IMR-90 (cell line): ENCODE results near the gene CDC42EP4. TPM values are rescaled to one million over a fixed set of nuclear protein-coding genes. Genes with fewer than 3 reads are reported as not detected.

Experiments
- ATAC-seq: fragments of 200-7000 bp; cut with Tn5 transposase; 2 replicates; pipeline ENCODE4 v1.9.1; 2020; ENCODE audit warnings: low read depth, mild to moderate bottlenecking, moderate library complexity
- BruUV-seq: library from RNA; stranded (reverse); fragments of 400-500 nt; replicated peaks from 2 replicates; lab custom pipeline; 2021; lab: Mats Ljungman, UMichigan
- CTCF ChIA-PET: fragments of 300-600 bp; formaldehyde crosslinking; extraction: SDS; loops from one replicate; lab custom pipeline; 2021; ENCODE audit warnings: antibody characterized with exemption; lab: Yijun Ruan, JAX
- POLR2A ChIA-PET: fragments of 300-600 bp; sonication (Branson Sonifier 250); formaldehyde crosslinking; loops from one replicate; lab custom pipeline; 2022; ENCODE audit warnings: antibody characterized with exemption; ENCODE audit not compliant: unreplicated experiment; lab: Charles Lee
- DNase-seq: peaks from one replicate; pipeline ENCODE4 v3.0.0; 2013
- H2AFZ ChIP-seq: replicated peaks from 2 replicates; pipeline ENCODE3; 2013; ENCODE audit warnings: low read length, mild to moderate bottlenecking; ENCODE audit not compliant: poor library complexity
- H2AK5ac ChIP-seq: 2 replicates; pipeline ENCODE4 v1.6.1; 2013; ENCODE audit warnings: low read depth, low read length, inconsistent platforms
- H2AK9ac ChIP-seq: replicated peaks from 2 replicates; pipeline ENCODE3; 2013; ENCODE audit warnings: mild to moderate bottlenecking, low read depth, low read length, moderate library complexity; ENCODE audit not compliant: poor library complexity
- H2BK120ac ChIP-seq: 2 replicates; pipeline ENCODE4 v1.6.1; 2013; ENCODE audit warnings: low read depth, low read length, inconsistent platforms
- H2BK15ac ChIP-seq: 3 replicates; pipeline ENCODE4 v1.6.1; 2013; ENCODE audit warnings: low read depth, low read length, inconsistent platforms
- H2BK20ac ChIP-seq: 2 replicates; pipeline ENCODE4 v1.6.1; 2013; ENCODE audit warnings: low read depth, mild to moderate bottlenecking, inconsistent platforms, low read length, moderate library complexity
- H2BK5ac ChIP-seq: 2 replicates; pipeline ENCODE4 v1.6.1; 2013; ENCODE audit warnings: mild to moderate bottlenecking, low read depth, low read length, inconsistent platforms; ENCODE audit not compliant: poor library complexity, severe bottlenecking
- H3K14ac ChIP-seq: replicated peaks from 2 replicates; pipeline ENCODE4 v1.6.1; 2013; ENCODE audit warnings: low read depth, low read length, inconsistent platforms
- H3K18ac ChIP-seq: 2 replicates; pipeline ENCODE4 v1.6.1; 2013; ENCODE audit warnings: low read depth, low read length, control low read depth
- H3K23ac ChIP-seq: 2 replicates; pipeline ENCODE4 v1.6.1; 2013; ENCODE audit warnings: low read depth, low read length, inconsistent platforms
- H3K27ac ChIP-seq: 2 replicates; pipeline ENCODE4 v1.5.1; 2013; ENCODE audit warnings: mild to moderate bottlenecking, control low read depth, low read length; ENCODE audit not compliant: insufficient read depth
- H3K27me3 ChIP-seq: 2 replicates; pipeline ENCODE4 v1.6.1; 2013; ENCODE audit warnings: low read length; ENCODE audit not compliant: control insufficient read depth, insufficient read depth
- H3K36me3 ChIP-seq: 2 replicates; pipeline ENCODE4 v1.6.1; 2013; ENCODE audit warnings: low read length, mixed read lengths; ENCODE audit not compliant: control insufficient read depth, insufficient read depth
- H3K4ac ChIP-seq: 2 replicates; pipeline ENCODE4 v1.6.1; 2013; ENCODE audit warnings: low read depth, low read length, inconsistent platforms
- H3K4me1 ChIP-seq: 2 replicates; pipeline ENCODE4 v1.6.1; 2013; ENCODE audit warnings: low read length, mixed read lengths; ENCODE audit not compliant: control insufficient read depth, insufficient read depth
- H3K4me2 ChIP-seq: 2 replicates; pipeline ENCODE4 v1.6.1; 2013; ENCODE audit warnings: low read depth, mild to moderate bottlenecking, control low read depth, low read length, moderate library complexity
- H3K4me3 ChIP-seq: 2 replicates; pipeline ENCODE4 v1.5.1; 2013; ENCODE audit warnings: low read depth, mild to moderate bottlenecking, control low read depth, low read length, moderate library complexity; ENCODE audit not compliant: insufficient read depth
- H3K56ac ChIP-seq: 2 replicates; pipeline ENCODE4 v1.6.1; 2013; ENCODE audit warnings: low read length, inconsistent platforms; ENCODE audit not compliant: insufficient read depth; ENCODE audit errors: extremely low read depth
- H3K79me1 ChIP-seq, 2 experiments: 2 replicates each; pipeline ENCODE4 v1.6.1; 2013; ENCODE audit warnings: low read length in 2 of 2, inconsistent platforms in 1 of 2, low read depth in 1 of 2
- H3K9ac ChIP-seq: 2 replicates; pipeline ENCODE4 v1.6.1; 2013; ENCODE audit warnings: low read depth, low read length, control low read depth
- H3K9me1 ChIP-seq: 2 replicates; pipeline ENCODE4 v1.6.1; 2013; ENCODE audit warnings: low read length, inconsistent platforms; ENCODE audit not compliant: insufficient read depth
- H3K9me3 ChIP-seq: 2 replicates; pipeline ENCODE4 v1.6.1; 2013; ENCODE audit warnings: low read length; ENCODE audit not compliant: control insufficient read depth, insufficient read depth
- H4K20me1 ChIP-seq: 2 replicates; pipeline ENCODE4 v1.6.1; 2013; ENCODE audit warnings: low read length, inconsistent platforms; ENCODE audit not compliant: insufficient read depth
- H4K5ac ChIP-seq: 2 replicates; pipeline ENCODE4 v1.6.1; 2013; ENCODE audit warnings: mild to moderate bottlenecking, low read depth, low read length, control low read depth
- H4K8ac ChIP-seq, 2 experiments: 2 replicates each; pipeline ENCODE4 v1.6.1; 2013; ENCODE audit warnings: low read depth in 2 of 2, low read length in 2 of 2, control low read depth in 1 of 2, inconsistent platforms in 1 of 2
- H4K91ac ChIP-seq: 2 replicates; pipeline ENCODE4 v1.6.1; 2013; ENCODE audit warnings: low read depth, low read length, inconsistent platforms; ENCODE audit not compliant: insufficient read depth
- BHLHE40 ChIP-seq: fragments of 150-350 bp; IDR thresholded peaks from 2 replicates; pipeline ENCODE4 v1.6.1; 2016; ENCODE audit warnings: mild to moderate bottlenecking, low read depth, low read length
- CEBPB ChIP-seq: IDR thresholded peaks from 2 replicates; pipeline ENCODE4 v1.6.1; 2012; ENCODE audit warnings: low read depth, low read length, improper control_type of control experiment
- FOS ChIP-seq: fragments of 150-350 bp; IDR thresholded peaks from 2 replicates; pipeline ENCODE4 v1.6.1; 2016; ENCODE audit warnings: low read depth, low read length
- MAZ ChIP-seq: IDR thresholded peaks from 2 replicates; pipeline ENCODE4 v1.6.1; 2012; ENCODE audit warnings: low read depth, mild to moderate bottlenecking, low read length, improper control_type of control experiment, moderate library complexity, borderline replicate concordance
- MXI1 ChIP-seq: IDR thresholded peaks from 2 replicates; pipeline ENCODE4 v1.6.1; 2012; ENCODE audit warnings: low read depth, mild to moderate bottlenecking, low read length, moderate library complexity, borderline replicate concordance
- NFE2L2 ChIP-seq: fragments of 150-350 bp; IDR thresholded peaks from 2 replicates; pipeline ENCODE4 v1.6.1; 2016; ENCODE audit warnings: low read depth, mild to moderate bottlenecking, low read length
- POLR2A ChIP-seq: IDR thresholded peaks from 2 replicates; pipeline ENCODE4 v1.6.1; 2012; ENCODE audit warnings: mild to moderate bottlenecking, low read depth, low read length
- RAD21 ChIP-seq: IDR thresholded peaks from 2 replicates; pipeline ENCODE4 v1.6.1; 2012; ENCODE audit warnings: low read length, improper control_type of control experiment
- RCOR1 ChIP-seq: IDR thresholded peaks from 2 replicates; pipeline ENCODE4 v1.6.1; 2012; ENCODE audit warnings: mild to moderate bottlenecking, low read length, improper control_type of control experiment; ENCODE audit not compliant: insufficient replicate concordance
- RFX5 ChIP-seq: IDR thresholded peaks from 2 replicates; pipeline ENCODE4 v1.8.0; 2012; ENCODE audit warnings: low read depth, mild to moderate bottlenecking, low read length, moderate library complexity
- SMC3 ChIP-seq: fragments of 150-350 bp; IDR thresholded peaks from 2 replicates; pipeline ENCODE4 v1.6.1; 2016; ENCODE audit warnings: low read depth, mild to moderate bottlenecking, antibody characterized with exemption, low read length, moderate library complexity
- WGBS, 2 experiments: methylation state at CpG; one replicate each; pipeline versions ENCODE4 v1.1.5 to v1.1.7; 2013; ENCODE audit warnings: missing lambda C conversion rate in 2 of 2; ENCODE audit not compliant: insufficient read length in 1 of 2; ENCODE audit errors: extremely low coverage in 2 of 2; 5-methylcytosine and 5-hydroxymethylcytosine counted together
- dilution Hi-C: fragments of 300-500 bp; cut with HindIII; formaldehyde crosslinking; loops from one replicate; pipeline ENCODE4 v1.14.3; 2018; ENCODE audit warnings: low sequenced_read_pairs; ENCODE audit not compliant: unreplicated experiment
- in situ Hi-C: fragments of 300-500 bp; cut with MboI; formaldehyde crosslinking; loops from 3 replicates; pipeline ENCODE4 v1.14.3; 2019; ENCODE audit warnings: low sequenced_read_pairs, inconsistent platforms, mixed read lengths
- intact Hi-C: fragments of 100-400 bp; cut with micrococcal nuclease; formaldehyde crosslinking; loops from 2 replicates; pipeline ENCODE4 v1.10.0; 2022
- polyA plus RNA-seq, 3 experiments: library from polyadenylated mRNA; depleted of rRNA; stranded (reverse); fragments of >200 nt; gene quantifications; 2 replicates each; pipeline ENCODE4 v1.2.3, GENCODE V29; 2012; ENCODE audit warnings: low replicate concordance in 1 of 3
- total RNA-seq: library from RNA; depleted of rRNA; stranded (reverse); fragments of >200 nt; gene quantifications from 2 replicates; pipeline ENCODE4 v1.2.3, GENCODE V29; 2012
- TF ChIP-seq, protein P1 (sequence below): conservative IDR thresholded peaks from 2 replicates; pipeline ENCODE4 v1.5.1; 2012; ENCODE audit warnings: mild to moderate bottlenecking, low read depth, low read length, improper control_type of control experiment
- TF ChIP-seq, protein P2 (sequence below): fragments of 150-350 bp; IDR thresholded peaks from 2 replicates; pipeline ENCODE4 v1.6.1; 2017; ENCODE audit warnings: mild to moderate bottlenecking, antibody characterized with exemption, low read length, low read depth
- TF ChIP-seq, protein P3 (sequence below): fragments of 150-350 bp; IDR thresholded peaks from 2 replicates; pipeline ENCODE4 v1.6.1; 2016; ENCODE audit warnings: low read depth, mild to moderate bottlenecking, low read length, moderate library complexity, borderline replicate concordance

CDC42EP4 gene
- total and polyA plus RNA-seq, 2 of the 4 experiments (the other 2 are of a cell fraction) = 14.3 to 25.8 TPM

DNA sequence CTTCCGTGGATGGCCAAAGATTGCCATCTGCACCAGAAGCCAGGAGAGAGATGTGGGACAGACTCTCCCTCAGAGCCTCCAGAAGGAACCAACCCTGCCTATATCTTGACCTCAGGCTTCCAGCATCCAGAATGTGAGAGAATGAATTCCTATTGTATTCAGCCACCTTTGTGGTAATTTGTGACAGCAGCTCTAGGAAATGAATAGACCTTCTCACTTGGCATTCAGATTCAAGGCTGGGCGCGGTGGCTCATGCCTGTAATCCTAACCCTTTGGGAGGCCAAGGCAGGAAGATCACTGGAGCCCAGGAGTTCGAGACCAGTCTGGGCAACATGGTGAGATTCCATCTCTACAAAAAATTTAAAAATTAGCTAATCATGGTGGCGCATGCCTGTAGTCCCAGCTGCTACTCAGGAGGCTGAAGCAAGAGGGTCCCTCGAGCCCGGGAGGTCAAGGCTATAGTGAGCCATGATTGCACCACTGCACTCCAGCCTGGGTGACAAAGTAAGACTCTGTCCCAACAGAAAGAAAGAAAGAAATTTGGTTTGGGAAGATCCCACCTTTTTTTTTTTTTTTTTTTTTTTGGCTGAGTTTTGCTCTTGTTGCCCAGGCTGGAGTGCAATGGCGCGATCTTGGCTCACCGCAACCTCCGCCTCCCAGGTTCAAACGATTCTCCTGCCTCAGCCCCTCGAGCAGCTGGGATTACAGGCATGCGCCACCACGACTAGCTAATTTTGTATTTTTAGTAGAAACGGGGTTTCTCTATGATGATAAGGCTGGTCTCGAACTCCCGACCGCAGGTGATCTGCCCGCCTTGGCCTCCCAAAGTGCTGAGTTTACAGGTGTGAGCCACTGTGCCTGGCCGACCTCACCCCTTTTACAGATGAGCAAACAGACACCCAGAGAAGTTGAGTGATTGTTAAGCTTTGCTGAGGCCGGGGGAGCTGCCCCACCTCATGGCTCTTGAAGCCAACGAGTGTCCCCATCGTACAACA lies 45.9 kb downstream of the CDC42EP4 start:
- Histone ChIP-seq H3K14ac (no peak overlapping the region), H2AK9ac (no peak overlapping the region), H4K5ac (no peak overlapping the region), H4K91ac (no peak overlapping the region), H3K9me1 (peaks cover 3% of the 10 kb centered on the region; the same call in 1 of the 2 replicates), H3K4me1 (no peaks in the 10 kb centered on the region), H3K4me2 (no peak overlapping the region), H2BK15ac (no peak overlapping the region), H3K4ac (no peak overlapping the region), H2BK5ac (no peak overlapping the region), H3K56ac (no peak overlapping the region), H3K79me1 (no peaks in the 10 kb centered on the region), H3K9me3 (peaks cover 3% of the 10 kb centered on the region), H2BK20ac (no peak overlapping the region), H3K36me3 (no peaks in the 10 kb centered on the region), H2AK5ac (no peak overlapping the region), H4K8ac (no peak overlapping the region), H2BK120ac (no peak overlapping the region), H3K4me3 (no peak overlapping the region), H3K23ac (no peak overlapping the region), H3K9ac (no peak overlapping the region), H3K18ac (no peak overlapping the region), H3K27me3 (no peaks in the 10 kb centered on the region), H2AFZ (no peak overlapping the region), H4K20me1 (no peaks in the 10 kb centered on the region), H3K27ac (no peak overlapping the region)
- WGBS, 2 experiments = 93% methylated on average over 3 of the region's 24 CpGs; no CpG with 5 or more reads in 1 of the 2 experiments
- dilution Hi-C loops (no loop called here), in situ Hi-C loops (loop anchor here (25.0 kb wide), 2 partner anchors 271 to 921 kb away; no protein-coding TSS in a partner anchor), intact Hi-C loops (no loop called here)
- ATAC-seq (no peak), DNase-seq (no peak)
- ChIA-PET CTCF (interaction anchor here (0.6 to 1.0 kb wide), 3 partner anchors 11 to 64 kb away, joined by 3 to 4 read pairs (median 3); no protein-coding TSS in a partner anchor), POLR2A (no interaction called here)
- BruUV-seq = no TSS peak
- TF ChIP-seq MXI1 (no peak), BHLHE40 (no peak), NFE2L2 (no peak), CEBPB (no peak), RAD21 (no peak), RCOR1 (no peak), MAZ (no peak), FOS (no peak), SMC3 (no peak), POLR2A (no peak), RFX5 (no peak)
- TF ChIP-seq, protein P1, sequence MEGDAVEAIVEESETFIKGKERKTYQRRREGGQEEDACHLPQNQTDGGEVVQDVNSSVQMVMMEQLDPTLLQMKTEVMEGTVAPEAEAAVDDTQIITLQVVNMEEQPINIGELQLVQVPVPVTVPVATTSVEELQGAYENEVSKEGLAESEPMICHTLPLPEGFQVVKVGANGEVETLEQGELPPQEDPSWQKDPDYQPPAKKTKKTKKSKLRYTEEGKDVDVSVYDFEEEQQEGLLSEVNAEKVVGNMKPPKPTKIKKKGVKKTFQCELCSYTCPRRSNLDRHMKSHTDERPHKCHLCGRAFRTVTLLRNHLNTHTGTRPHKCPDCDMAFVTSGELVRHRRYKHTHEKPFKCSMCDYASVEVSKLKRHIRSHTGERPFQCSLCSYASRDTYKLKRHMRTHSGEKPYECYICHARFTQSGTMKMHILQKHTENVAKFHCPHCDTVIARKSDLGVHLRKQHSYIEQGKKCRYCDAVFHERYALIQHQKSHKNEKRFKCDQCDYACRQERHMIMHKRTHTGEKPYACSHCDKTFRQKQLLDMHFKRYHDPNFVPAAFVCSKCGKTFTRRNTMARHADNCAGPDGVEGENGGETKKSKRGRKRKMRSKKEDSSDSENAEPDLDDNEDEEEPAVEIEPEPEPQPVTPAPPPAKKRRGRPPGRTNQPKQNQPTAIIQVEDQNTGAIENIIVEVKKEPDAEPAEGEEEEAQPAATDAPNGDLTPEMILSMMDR = no peak
- TF ChIP-seq, protein P2, sequence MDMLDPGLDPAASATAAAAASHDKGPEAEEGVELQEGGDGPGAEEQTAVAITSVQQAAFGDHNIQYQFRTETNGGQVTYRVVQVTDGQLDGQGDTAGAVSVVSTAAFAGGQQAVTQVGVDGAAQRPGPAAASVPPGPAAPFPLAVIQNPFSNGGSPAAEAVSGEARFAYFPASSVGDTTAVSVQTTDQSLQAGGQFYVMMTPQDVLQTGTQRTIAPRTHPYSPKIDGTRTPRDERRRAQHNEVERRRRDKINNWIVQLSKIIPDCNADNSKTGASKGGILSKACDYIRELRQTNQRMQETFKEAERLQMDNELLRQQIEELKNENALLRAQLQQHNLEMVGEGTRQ = no peak
- TF ChIP-seq, protein P3, sequence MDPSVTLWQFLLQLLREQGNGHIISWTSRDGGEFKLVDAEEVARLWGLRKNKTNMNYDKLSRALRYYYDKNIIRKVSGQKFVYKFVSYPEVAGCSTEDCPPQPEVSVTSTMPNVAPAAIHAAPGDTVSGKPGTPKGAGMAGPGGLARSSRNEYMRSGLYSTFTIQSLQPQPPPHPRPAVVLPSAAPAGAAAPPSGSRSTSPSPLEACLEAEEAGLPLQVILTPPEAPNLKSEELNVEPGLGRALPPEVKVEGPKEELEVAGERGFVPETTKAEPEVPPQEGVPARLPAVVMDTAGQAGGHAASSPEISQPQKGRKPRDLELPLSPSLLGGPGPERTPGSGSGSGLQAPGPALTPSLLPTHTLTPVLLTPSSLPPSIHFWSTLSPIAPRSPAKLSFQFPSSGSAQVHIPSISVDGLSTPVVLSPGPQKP = no peak
